HG03439 (cell line): ENCODE data around the gene CTAG1A.
"Not testable (repeated sequence)": the region's sequence is repeated elsewhere in the genome, so short reads cannot be mapped to it uniquely, and the experiment has no call there.

Experiments used
- ATAC-seq: cut with Tn5 transposase; IDR thresholded peaks from one replicate; pipeline ENCODE4 v1.9.1; 2021; ENCODE audit warnings: mild to moderate bottlenecking, moderate library complexity; ENCODE audit not compliant: unreplicated experiment

Gene CTAG1A

DNA sequence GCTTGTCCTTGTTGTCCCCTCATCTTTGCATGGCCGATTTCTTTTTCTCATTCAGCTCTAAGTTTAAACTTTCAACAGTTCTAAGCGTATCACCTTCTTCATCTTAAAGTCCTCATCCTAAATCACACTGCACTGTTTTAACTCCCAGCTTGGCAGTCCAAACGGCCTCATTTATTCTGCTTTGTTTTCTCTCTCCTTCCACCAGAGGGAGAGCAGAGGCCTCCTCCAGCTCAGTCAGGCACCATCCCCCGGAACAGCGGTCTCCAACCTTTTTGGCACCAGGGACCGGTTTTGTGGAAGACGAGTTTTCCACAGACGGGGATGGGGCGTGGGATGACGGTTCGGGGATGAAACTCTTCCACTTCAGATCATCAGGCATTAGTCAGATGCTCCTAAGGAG lies 14.6 kb upstream of the CTAG1A start:
- not testable (repeated sequence) for ATAC-seq

DNA sequence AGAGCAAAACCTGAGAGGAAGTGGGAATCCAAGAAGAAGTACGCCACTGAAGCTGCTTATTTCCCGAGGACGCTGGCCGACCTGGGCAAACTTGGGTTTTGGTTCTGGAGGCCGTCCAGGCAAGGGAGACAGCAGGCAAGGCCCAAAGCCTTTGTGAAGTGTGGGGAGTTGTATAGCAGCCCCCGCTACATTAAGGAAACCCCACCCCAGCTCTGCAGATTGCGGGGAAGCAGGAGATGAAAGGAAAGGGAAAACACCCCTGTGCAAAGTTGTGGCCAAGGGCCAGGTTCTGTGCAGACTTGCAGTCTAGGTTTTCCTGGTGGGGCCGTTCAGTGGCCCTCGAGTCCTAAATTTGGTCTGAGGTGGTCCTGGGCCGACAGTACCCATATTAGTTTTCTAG lies 11.9 kb upstream of the CTAG1A start:
- not testable (repeated sequence) for ATAC-seq

- ATAC-seq: not testable (repeated sequence)
These were observed 9.9 kb upstream of the CTAG1A start for GRCh38 chrX:154575076-154575475.

- not testable (repeated sequence) for ATAC-seq
These were observed 1.9 kb upstream of the CTAG1A start for GRCh38 chrX:154582994-154583393.

DNA sequence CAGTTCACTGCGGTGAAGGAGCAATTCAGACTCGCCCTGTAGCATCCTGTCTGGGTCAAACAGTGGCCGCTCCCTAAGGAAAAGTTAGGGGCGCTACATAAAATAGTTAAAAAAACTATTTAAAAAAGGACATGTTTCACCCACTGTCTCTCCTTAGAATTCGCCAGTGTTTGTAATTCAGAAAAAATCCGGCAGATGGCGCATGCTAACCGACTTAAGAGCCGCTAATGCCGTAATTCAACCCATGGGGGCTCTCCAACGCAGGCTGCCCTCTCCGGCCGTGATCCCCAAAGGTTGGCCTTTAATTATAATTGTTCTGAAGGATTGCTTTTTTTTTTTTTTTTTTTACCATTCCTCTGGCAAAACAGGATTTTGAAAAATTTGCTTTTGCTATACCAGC lies 5.5 kb downstream of the CTAG1A start:
- not testable (repeated sequence) for ATAC-seq

DNA sequence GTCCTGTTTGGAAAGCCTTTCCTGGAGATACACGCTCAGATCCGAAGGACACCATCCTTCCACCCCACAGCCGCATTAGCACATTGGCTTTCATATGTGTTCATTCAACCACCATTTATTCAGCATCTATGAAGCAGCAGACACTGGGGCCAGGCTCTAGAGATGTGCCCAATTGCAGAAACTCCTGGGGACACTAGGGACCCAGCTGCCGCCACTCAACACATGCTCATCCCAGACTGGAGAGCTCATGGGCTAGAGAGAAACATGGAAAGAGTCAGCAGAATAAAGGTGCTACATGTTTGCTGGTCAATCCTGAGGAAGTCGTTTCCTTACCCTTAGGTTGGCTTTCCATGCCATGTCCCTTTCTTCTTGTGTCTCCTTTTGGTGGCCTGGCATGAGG lies 7.6 kb downstream of the CTAG1A start:
- ATAC-seq: no peak

DNA sequence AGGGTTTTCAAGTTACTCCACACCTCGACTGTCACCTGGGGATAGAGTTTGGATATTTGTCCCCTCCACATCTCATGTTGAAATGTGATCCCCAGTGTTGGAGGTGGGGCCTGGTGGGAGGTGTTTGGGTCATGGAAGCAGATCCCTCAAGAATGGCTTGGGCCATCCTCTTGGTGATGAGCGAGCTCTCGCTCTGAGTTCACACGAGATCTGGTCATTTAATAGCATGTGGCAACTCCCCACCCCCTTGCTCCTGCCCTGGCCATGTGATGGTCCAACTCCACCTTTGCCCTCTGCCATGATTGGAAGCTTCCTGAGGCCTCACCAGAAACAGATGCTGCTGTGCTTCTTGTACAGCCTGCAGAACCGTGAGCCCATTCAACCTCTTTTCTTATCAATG lies 8.3 kb downstream of the CTAG1A start:
- no peak for ATAC-seq

- ATAC-seq: no peak
These were observed 9.6 kb downstream of the CTAG1A start for GRCh38 chrX:154594491-154594890.

- no peak for ATAC-seq
These were observed 10.8 kb downstream of the CTAG1A start for GRCh38 chrX:154595559-154596249.

DNA sequence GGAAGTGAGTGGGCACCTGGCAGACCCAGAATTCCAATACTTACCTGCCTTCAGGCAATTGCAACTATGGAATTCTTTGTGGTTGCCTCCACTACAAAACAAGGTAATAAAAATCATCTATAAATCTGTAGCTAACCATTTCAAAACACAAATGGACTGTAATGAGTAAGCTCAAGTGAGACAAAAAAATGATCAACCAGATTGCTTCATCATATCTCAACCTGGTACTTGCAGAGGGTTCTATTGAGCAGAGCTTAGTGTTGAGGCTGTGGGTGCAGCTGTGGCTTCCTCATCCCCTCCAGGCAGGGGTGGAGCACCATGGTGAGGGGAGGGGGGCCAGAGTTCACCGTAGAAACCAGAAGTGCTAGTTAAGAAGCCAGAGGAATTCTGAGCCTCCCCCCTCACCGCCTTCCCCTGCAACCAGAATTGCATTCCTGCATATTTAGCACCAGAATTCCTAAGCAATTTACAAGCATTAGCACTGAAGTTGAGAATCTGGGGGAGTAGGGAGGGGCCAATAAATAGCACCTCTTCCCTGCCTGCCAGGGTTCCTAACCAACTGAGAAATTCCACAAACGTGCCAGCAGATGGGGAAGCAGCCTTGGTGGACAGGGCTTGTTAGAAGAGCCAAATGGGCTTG lies 11.5 kb downstream of the CTAG1A start:
- ATAC-seq: no peak

DNA sequence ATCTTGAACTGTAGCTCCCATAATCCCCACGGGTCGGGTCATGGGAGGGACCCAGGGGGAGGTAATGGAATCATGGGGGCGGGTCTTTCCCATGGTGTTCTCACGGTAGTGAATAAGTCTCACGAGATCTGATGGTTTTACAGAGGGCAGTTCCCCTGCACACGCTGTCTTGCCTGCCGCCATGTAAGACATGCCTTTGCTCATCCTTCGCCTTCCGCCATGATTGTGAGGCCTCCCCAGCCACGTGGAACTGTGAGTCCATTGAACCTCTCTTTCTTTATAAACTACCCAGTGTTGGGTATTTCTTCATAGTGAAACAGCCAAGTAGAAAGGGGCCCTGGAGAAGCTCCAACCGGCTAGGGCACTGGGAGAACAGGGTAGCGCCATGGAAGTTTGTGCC lies 12.3 kb downstream of the CTAG1A start:
- ATAC-seq: no peak

DNA sequence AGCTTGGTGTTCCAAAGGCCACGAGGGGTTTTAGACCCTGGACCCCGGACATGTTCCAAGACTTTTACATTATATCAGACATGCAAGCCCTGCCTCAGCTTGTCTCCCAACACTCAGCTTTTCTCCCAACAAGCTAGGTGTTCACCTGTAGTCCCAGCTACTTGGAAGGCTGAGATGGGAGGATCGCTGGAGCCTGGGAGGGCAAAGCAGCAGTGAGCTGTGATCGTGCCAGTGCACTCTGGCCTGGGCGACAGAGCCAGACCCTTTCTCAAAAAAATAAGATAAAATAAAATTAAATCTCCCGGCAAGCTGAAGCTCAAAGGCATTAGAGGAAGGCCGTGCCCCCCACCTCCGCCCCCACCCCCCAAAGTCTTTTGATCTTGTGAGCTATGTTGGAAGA lies 13.7 kb downstream of the CTAG1A start:
- no peak for ATAC-seq

DNA sequence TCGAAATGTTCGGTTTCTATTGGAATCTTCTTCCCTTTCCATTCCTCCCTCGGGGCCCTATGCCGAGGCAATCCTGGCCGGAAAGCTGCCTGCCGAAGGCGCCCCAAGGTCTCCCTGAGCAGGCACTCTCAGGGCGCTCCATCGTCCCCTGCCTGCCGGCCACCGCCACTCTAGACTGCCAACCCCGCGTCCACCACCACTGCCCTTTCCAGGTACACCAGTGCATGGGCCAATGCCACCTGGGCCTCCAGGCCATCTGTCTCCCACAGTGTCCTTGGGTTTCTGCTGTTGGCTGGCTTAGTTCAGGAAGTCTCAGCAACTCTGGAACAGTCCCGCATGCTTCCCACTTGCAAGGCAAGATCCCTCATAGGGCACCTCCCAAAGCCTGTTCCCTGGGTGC lies 14.6 kb downstream of the CTAG1A start:
- no peak for ATAC-seq

DNA sequence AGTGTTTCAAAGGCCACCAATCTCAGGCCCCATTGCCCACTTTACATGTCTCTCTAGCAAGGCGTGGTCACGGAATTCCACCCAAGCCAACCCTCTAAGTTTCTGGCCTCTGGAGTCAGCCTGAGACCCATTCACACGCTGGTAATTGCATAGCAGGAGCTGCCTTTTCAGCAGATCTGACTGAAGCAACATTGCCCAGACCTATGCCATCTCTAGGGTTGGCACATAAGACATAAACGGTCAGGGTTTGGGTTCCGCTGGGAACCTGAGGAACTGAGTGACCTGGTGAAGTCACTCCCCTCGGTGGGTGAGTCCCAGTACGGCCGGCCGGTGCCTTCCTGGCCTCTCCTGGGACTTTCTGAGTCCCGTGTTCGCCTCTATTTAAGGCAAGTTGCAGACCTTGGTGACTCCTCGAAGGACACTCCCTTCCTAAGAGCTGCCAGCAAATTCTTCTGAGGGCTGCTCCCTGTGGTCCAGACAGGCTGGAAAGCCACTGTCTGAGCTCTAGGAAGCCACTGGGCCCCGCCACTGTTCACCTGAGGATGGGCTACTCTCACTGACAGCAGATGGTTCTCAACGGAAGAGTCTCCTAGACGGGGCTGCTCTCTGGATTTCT lies 15.9 kb downstream of the CTAG1A start:
- ATAC-seq: no peak

GRCh38 chrX:154602226-154602625 lies 17.3 kb downstream of the CTAG1A start:
- no peak for ATAC-seq

DNA sequence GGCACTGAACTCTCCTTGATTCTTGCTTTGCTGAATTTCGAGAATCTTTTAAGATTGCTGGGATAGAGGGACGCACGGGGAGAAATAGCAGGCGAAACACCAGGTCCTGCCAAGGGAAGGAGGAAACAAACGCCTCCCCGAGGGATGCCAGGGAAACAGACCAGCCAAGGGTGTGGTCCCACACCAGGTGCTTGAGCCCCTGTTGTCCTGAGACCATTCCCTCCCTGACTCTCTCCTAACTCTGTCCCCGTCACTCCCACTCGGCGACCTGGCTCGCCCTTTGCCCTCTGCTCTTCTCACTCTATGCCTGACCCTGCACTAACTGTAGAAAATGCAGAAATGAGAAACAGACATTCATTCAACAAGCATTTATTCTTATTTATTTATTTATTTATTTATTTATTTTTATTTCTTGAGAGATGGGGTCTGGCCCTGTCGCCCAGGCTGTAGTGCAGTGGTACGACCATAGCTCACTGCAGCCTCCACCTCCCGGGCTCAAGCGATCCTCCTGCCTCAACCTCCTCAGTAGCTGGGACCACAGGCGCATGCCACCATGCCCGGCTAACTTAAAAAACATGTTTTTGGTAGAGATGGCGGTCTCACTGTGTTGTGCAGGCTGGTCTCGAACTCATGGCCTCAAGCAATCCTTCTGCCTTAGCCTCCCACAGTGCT lies 18.0 kb downstream of the CTAG1A start:
- ATAC-seq: no peak

GRCh38 chrX:154603438-154604430 lies 18.8 kb downstream of the CTAG1A start:
- no peak for ATAC-seq

- no peak for ATAC-seq
These were observed 20.6 kb downstream of the CTAG1A start for GRCh38 chrX:154605566-154605965.

GRCh38 chrX:154607370-154607769 lies 22.4 kb downstream of the CTAG1A start:
- ATAC-seq: no peak

DNA sequence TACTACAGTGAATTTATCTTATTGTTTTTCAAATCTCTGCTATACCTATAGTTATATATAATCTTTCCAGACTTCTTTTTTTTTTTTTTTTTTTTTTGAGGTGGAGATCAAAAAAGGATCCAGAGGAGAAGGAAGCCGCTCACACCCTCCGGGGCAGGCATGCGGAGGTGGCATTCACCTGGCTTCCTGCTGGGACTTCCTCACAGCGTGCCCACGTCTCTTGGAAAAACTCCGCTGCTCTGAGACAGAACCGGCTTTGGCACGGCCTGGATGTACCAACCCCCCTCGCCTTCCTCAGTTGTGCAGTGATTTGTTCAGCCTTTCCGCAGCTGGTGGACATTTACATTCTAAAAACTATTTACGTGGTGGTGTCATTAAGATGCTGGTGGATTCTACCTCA lies 23.0 kb downstream of the CTAG1A start:
- ATAC-seq: not testable (repeated sequence)

DNA sequence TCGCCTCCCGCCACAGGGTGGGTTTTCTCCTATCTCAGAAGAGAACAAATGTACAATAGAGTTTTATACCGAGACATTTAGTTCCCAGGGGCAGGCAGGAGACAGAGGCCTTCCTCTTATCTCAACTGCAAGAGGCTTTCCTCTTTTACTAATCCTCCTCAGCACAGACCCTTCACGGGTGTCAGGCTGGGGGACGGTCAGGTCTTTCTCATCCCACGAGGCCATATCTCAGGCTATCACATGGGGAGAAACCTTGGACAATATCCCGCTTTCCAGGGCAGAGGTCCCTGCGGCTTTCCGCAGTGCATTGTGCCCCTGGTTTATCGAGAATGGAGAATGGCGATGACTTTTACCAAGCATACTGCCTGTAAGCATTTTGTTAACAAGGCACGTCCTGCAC lies 23.9 kb downstream of the CTAG1A start:
- not testable (repeated sequence) for ATAC-seq
